ENCODE measurements around the gene ALG5.

The ALG5 gene

GRCh38 chr13:36979361-36980050, 19.6 kb downstream of the ALG5 start:
- DNase-seq (ENCODE audit: low spot score) = no peak

DNA sequence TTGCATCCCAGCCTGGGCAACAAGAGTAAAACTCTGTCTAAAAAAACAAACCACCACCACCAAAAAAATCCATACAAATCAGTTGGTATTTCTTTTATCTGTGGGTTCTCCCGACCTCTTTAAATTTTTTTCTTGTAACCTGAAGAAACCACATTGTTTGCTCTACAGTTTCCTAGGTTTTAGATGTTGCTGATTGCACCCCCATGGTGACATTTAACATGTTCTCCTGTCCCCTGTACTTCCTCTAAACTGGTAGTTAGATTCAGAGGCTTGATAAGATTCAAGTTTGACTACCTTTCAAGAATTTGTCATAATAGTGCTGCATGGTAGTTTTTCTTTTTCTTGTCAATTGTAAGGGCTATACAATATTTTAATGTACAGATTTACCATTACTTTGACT, 24.0 kb downstream of the ALG5 start:
- no peak for DNase-seq (ENCODE audit: low spot score)

DNA sequence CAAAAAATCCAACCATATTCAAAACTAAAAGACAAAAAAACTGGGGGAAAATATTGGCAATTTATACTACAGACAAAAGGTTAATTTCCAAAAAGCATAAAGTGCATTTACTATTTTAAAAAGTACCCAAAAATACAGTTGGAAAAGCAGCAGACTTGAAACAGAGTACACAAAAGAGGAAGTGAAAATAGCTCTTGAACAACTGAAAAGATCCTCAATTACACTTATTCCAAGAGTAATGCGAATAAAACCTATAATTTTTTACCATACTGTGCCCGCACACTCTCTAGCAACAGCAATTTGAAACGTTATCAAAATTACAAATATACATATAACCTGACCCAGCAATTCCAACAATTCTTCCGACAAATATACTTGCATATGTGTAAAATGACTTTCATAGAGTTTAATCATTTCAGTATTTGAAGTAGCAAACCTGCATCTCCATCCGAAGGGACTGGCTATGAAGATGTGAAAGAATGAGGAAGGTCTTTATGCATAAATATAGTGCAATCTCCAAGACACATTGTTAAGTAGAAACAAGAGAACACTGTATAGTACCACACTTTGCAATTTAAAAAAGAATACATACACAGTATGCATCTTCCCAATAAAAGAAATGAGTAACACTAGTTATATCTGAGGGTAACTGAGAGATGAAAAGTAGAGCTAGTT, 25.4 kb downstream of the ALG5 start:
- no peak for DNase-seq (ENCODE audit: low spot score)

DNA sequence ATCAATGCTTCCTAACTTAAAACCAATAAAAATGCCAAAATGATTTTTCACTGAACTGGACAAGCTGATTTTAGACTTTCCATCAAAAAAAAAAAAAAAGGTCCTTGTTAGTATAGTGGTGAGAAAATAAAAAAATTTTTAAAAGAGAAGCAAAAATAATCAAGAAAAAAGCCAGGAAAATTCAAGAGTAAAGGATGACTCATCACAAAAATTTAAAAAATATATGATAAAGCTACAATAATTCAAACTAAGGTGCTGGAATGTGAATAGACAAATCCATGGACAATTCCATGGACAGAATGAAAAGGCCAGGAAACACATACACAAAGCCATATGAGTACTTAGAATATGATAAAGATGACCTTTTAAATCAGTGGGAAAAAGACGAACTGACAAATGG, 26.1 kb downstream of the ALG5 start:
- no peak for DNase-seq (ENCODE audit: low spot score)

DNA sequence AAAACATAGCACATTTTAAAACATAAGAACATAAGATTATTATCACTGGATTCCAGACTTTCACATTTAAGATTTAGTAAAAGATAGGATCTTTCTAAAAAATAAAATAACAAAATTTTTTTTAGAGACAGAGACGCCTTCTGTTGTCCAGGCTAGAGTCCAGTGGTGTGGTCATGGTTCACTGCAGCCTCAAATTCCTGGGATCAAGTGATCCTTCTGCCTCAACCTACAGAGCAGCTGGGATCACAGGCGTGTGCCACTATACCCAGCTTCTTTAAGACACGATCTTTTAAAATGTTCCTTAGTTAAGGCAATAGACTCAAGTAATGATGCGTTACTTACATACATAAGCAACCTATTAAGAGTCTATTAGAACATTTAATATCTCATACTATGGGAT, 32.7 kb downstream of the ALG5 start:
- no peak for DNase-seq (ENCODE audit: low spot score)

DNA sequence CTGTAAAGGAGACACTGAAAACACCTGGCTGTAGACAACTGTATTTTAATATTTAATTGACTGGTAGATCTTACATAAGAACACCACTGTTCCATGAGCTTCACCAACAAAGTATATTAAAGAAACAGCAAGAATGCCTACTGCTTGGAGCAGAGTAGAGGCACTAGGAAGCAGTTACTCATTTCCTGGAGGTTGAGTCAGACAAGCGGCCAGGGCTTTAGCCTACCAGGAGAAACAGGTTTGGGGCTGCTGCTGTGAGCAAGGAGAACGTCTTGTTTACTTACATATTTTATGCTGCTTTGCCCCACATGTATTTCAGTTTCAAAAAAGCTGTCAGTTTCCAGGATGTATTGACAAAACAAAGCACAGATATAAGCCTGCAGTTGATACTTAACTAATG, 33.4 kb downstream of the ALG5 start:
- DNase-seq (ENCODE audit: low spot score) = peak; percentile 78

DNA sequence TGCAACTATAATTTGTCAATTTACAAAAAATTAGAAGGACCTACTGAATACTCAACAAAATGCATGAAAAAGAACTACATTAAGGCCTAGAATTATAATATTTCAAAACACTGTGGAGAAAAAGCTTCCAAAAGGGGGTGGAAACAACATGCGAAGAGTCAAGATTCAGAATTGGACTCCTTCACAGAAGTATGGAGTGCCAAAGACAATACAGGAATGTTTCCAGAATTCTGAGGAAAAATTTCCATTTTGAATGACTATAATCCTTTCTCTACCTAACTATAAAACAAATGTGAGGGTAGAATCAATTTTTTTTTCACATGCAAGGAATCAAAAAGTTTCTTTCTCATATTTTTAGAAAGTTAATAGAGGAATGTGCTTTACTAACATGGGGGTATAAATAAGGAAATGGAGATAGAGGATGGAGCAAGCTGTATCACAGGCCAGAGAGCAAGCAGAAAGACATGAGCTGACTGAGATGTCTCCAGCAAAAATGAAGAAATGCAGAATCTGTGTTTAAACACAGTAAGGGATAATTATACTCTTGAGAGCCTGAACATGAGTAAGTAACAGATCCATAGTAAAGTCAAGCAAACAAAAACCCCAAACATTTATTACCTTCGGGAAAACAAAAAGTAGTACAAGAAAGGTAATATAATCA, 39.6 kb downstream of the ALG5 start:
- DNase-seq (ENCODE audit: low spot score) = no peak

GRCh38 chr13:36954542-36954941, 44.6 kb downstream of the ALG5 start:
- no peak for DNase-seq (ENCODE audit: low spot score)

- DNase-seq (ENCODE audit: low spot score) = no peak
Measured at GRCh38 chr13:36950920-36951319, 48.2 kb downstream of the ALG5 start.

GRCh38 chr13:36950330-36950729, 48.8 kb downstream of the ALG5 start:
- DNase-seq (ENCODE audit: low spot score) = no peak

DNA sequence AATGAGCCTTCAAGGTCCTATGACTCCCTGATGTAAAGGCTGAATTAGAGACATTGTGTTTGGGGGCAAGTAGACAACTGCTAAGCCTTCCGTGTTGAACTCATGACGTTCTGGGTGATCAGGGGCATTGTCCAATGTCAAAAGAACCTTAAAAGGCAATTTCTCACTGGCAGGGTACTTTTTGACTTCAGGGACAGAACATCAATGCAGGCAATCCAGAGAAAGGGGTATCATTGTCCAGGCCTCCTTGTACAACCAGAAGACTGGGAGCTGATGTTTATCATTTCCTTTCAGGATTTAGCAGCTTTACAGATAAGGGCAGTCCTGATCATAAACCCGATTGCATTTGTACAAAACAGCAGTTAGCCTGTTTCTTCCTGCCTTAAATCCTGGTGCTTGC, 54.1 kb downstream of the ALG5 start:
- DNase-seq (ENCODE audit: low spot score) = no peak

DNA sequence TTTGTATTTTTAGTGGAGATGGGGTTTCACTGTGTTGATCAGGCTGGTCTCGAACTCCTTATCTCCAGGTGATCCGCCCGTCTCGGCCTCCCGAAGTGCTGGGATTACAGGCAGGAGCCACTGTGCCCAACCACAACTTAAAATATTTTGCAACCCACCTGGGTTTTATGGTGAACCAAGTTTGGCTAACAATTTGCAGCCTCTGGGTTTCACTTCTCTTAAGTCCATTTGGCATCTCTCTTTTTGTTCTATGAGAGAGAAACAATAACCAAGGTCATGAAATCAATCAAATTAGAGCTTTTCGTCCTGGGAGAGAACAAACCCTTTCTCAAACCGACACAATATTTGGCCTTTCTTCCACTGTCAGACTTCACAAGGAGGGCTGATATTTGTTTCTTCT, 73.5 kb downstream of the ALG5 start:
- DNase-seq (ENCODE audit: low spot score) = no peak

DNA sequence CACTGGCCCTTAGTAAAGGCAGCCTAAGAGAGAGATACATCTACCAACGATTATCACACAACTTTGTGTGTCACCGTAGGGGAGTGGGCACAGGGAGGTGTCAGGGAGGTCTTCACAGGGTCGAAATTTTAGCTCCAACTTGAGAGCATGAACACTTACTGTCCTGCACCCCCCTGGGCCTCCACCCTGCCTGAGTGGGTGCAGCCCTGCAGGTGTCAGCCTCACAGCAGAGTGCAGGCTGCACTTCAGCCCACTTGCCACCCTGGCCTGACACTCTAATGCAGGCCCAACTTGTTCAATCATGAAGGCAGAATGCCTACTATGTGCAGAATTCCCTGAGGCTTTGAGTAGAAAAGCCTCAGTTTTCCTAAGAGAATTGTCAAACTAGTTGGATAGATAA, 75.1 kb downstream of the ALG5 start:
- no peak for DNase-seq (ENCODE audit: low spot score)

DNA sequence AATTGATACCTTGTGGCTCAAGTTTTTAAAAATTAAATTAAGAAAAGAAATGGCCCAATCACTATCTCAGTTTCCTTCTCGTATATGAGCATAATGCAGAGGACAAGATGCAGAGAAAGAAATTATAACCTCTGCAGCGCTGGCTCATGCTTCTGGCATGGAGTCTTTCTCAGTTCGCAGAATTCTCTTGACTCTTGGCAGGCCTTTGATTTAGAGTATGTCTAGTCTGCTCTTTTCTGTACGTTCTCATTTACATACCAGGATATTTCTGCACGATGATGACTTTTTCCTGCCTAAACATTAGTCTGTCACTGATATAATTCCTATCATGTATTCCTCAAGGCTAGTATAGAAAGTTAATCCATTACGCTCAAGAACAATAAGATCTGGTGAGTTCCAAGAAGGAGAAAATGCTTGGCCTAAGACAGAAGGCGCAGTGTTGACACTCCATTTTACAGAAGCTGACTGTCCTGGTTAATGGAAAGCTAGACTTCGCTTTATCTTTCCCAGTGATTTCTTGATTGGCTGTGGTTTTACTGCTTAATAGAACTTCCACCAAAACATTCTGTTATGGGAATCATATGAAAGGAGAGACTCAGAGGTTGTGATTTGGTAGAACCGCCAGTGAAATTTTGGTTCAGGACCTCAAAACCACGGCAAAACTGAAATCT, 77.4 kb downstream of the ALG5 start:
- DNase-seq (ENCODE audit: low spot score) = no peak

GRCh38 chr13:36920616-36921185, 78.4 kb downstream of the ALG5 start:
- no peak for DNase-seq (ENCODE audit: low spot score)

GRCh38 chr13:36919833-36920615, 79.1 kb downstream of the ALG5 start, which contains the start of gene SMAD9:
Gene SMAD9 (minus strand): TSS chr13:36920238. CDS start chr13:36879689, 40,549 bp downstream.
- peak; percentile 89 for DNase-seq (ENCODE audit: low spot score)

GRCh38 chr13:36919171-36919832, 79.8 kb downstream of the ALG5 start:
- DNase-seq (ENCODE audit: low spot score) = peak; percentile 52

GRCh38 chr13:36918246-36919131, 80.7 kb downstream of the ALG5 start:
- peak; percentile 22 for DNase-seq (ENCODE audit: low spot score)

DNA sequence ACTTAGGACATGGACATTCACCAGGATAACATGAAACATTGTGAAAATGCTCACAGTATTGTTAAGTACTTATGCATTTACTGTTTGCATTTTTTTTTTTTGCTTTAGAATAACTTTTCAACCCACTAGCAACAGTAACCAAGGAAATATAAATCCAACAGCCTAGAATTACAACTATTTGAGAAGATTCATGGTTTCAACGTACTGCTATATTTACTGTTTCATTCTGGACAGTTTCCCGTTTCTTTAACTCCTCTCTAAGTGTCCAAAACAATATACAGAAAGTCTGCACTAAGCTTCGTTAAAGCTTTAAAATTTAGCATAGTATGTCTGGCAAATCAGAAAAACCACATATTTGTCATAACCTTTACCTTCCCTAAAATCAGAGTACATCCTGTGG, 81.8 kb downstream of the ALG5 start:
- DNase-seq (ENCODE audit: low spot score) = no peak

All from AG20443 (cell line).